Measurements from ENCODE around the gene RPS3. TPM values are rescaled to one million over a fixed set of nuclear protein-coding genes. Genes with fewer than 3 reads are reported as not detected.

The RPS3 gene
- total and polyA plus RNA-seq, 2 donors (not counting 3 experiments of a cell fraction or from before 2014, with no cell fraction given) = 2,973 to 3,734 TPM

- Histone ChIP-seq H3K9me1 (replicated peaks; ENCODE audit: control insufficient read depth, extremely low read depth, insufficient read depth, low read length) (no peaks in the 10 kb centered on the region), H3K4me3 (replicated peaks in 1 of 3; ENCODE audit: insufficient read depth in 1 of 3, low read depth in 1 of 3, low read length in 3 of 3) (no peak overlapping the region), H3K36me3 (ENCODE audit: control insufficient read depth in 2 of 2, extremely low read depth in 1 of 2, insufficient read depth in 2 of 2, low read length in 2 of 2) (peaks cover 0 to 15% of the 10 kb centered on the region in 2 experiments), H3K9me3 (replicated peaks; ENCODE audit: control insufficient read depth, insufficient read depth, low read length) (no peaks in the 10 kb centered on the region), H4K20me1 (replicated peaks; ENCODE audit: control insufficient read depth, extremely low read depth, insufficient read depth, low read length) (no peaks in the 10 kb centered on the region), H3K79me2 (ENCODE audit: control insufficient read depth, insufficient read depth, low read length) (no peaks in the 10 kb centered on the region), H3K4me2 (ENCODE audit: insufficient read depth, low read length) (no peak overlapping the region), H2AFZ (ENCODE audit: low read depth, low read length) (no peak overlapping the region), H3K27me3 (ENCODE audit: control insufficient read depth in 2 of 2, insufficient read depth in 2 of 2, low read length in 2 of 2) (no peaks in the 10 kb centered on the region), H3K4me1 (ENCODE audit: control insufficient read depth, extremely low read depth, insufficient read depth, low read length) (no peaks in the 10 kb centered on the region), H3K9ac (replicated peaks; ENCODE audit: extremely low read depth, insufficient read depth, low read length) (no peak overlapping the region), H3K27ac (ENCODE audit: insufficient read depth, low read depth, low read length) (no peak overlapping the region)
- DNase-seq (ENCODE audit: low read depth, low spot score) (no peak), FAIRE-seq (no peak)
- ChIA-PET CTCF (interaction anchor here (1.2 to 2.0 kb wide), 5 partner anchors 42 to 81 kb away, joined by 3 to 7 read pairs (median 6); partner anchors contain the start of gene GDPD5), POLR2A (no interaction called here)
- dilution Hi-C loops (cut with MboI; ENCODE audit: extremely low pct_ligation_motif_present, low sequenced_read_pairs) (no loop called here), intact Hi-C loops (cut with micrococcal nuclease) (no loop called here)
- no TSS peak for BruUV-seq (replicated peaks)
- TF ChIP-seq EZH2 (IDR thresholded peaks at IDR 0.05; ENCODE audit: borderline replicate concordance, low read depth, low read length, severe bottlenecking) (no peak), POLR2AphosphoS5 (IDR thresholded peaks at IDR 0.05; ENCODE audit: insufficient read depth, low read depth, low read length) (no peak), JUN (IDR thresholded peaks at IDR 0.05; ENCODE audit: borderline replicate concordance, insufficient read depth, insufficient read length, low read depth) (no peak), MAX (IDR thresholded peaks at IDR 0.05; ENCODE audit: insufficient read depth, insufficient read length) (no peak), CTCF (IDR thresholded peaks at IDR 0.05; ENCODE audit: extremely low read depth in 1 of 2, insufficient read depth in 1 of 2, low read depth in 1 of 2, low read length in 2 of 2) (no peak), FOS (IDR thresholded peaks at IDR 0.05; ENCODE audit: borderline replicate concordance, insufficient read depth, low read length) (no peak), MYC (IDR thresholded peaks at IDR 0.05; ENCODE audit: low read depth, low read length) (no peak), GATA2 (IDR thresholded peaks at IDR 0.05; ENCODE audit: insufficient read depth, insufficient read length, low read depth, low read length) (no peak), POLR2A (IDR thresholded peaks at IDR 0.05; ENCODE audit: low read depth, low read length) (no peak)
These were observed 50.9 kb downstream of the RPS3 start for GRCh38 chr11:75450236-75450635.

Data from endothelial cell of umbilical vein (primary cell).